Colonic mucosa (tissue), 4 donors: Measurements from ENCODE around the gene USP10. TPM values are rescaled to one million over a fixed set of nuclear protein-coding genes. Genes with fewer than 3 reads are reported as not detected.

Source experiments
- DNase-seq: peaks from one replicate; pipeline ENCODE4 v3.0.0-alpha.2; 2020
- H3K27ac ChIP-seq: fragments of 200-600 bp; one replicate; pipeline ENCODE4 v1.8.0; 2021
- H3K27me3 ChIP-seq: fragments of 200-600 bp; one replicate; pipeline ENCODE4 v1.8.0; 2021
- H3K36me3 ChIP-seq: fragments of 200-600 bp; one replicate; pipeline ENCODE4 v1.8.0; 2021
- H3K4me1 ChIP-seq: fragments of 200-600 bp; one replicate; pipeline ENCODE4 v1.8.0; 2021; ENCODE audit warnings: mild to moderate bottlenecking
- H3K4me3 ChIP-seq: fragments of 200-600 bp; one replicate; pipeline ENCODE4 v1.8.0; 2021
- H3K9ac ChIP-seq, 2 donors: one replicate each; pipeline ENCODE4 v1.7.0; 2013; ENCODE audit warnings: control low read depth in 2 of 2, low read depth in 2 of 2, low read length in 2 of 2
- H3K9me3 ChIP-seq: fragments of 200-600 bp; one replicate; pipeline ENCODE4 v1.8.0; 2021
- intact Hi-C: fragments of 100-400 bp; cut with DNase I; formaldehyde crosslinking; loops from one replicate; pipeline ENCODE4 v1.14.1; 2022
- total RNA-seq, 2 donors: library from RNA; stranded (reverse); fragmentation: NEBNext Ultra II Directional in 1 of 2; extraction: Animal tissue kit (Norgen Biotek cat#: 25700) in 1 of 2; gene quantifications; one replicate each; pipeline ENCODE4 v1.2.1, GENCODE V29; 2021
- TF ChIP-seq, protein P1 (sequence below): fragments of 200-600 bp; IDR thresholded peaks from one replicate; pipeline ENCODE4 v1.8.0; 2022; ENCODE audit warnings: antibody characterized with exemption, mild to moderate bottlenecking
- donor health status: healthy.
- donor health status: DM: no; HTN: no; CAD: no.
- donor health status: DM: no; HTN: no; CAD: no.

USP10 gene
- total RNA-seq, 2 donors from 2014 or later = 70.0 to 88.2 TPM

DNA sequence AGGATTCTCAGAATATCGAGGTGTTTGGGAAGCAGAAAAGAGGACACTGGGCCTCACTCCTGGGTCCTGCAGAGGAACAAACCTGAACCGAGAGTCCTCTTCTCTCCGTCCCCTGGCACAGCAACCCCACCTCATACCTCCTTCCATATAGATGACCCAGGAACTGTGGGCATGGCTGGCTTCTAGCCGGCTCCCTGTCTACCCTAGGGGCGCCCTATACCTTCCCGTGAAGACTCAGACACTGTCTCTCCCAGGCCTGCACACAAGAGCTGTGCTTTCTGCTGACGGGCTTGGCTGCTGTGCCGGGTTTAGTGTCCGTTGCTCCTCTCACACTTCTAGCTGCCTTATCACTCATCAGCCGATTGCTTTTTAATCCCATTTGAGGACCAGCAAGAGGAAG, 73.5 kb downstream of the USP10 start:
- Histone ChIP-seq H3K27ac (no peak overlapping the region), H3K4me1 (no peaks in the 10 kb centered on the region), H3K4me3 (no peak overlapping the region), H3K9ac (no peak overlapping the region), H3K9me3 (no peaks in the 10 kb centered on the region), H3K36me3 (peaks cover 10% of the 10 kb centered on the region), H3K27me3 (no peaks in the 10 kb centered on the region)
- intact Hi-C loops = no loop called here
- TF ChIP-seq, protein P1, sequence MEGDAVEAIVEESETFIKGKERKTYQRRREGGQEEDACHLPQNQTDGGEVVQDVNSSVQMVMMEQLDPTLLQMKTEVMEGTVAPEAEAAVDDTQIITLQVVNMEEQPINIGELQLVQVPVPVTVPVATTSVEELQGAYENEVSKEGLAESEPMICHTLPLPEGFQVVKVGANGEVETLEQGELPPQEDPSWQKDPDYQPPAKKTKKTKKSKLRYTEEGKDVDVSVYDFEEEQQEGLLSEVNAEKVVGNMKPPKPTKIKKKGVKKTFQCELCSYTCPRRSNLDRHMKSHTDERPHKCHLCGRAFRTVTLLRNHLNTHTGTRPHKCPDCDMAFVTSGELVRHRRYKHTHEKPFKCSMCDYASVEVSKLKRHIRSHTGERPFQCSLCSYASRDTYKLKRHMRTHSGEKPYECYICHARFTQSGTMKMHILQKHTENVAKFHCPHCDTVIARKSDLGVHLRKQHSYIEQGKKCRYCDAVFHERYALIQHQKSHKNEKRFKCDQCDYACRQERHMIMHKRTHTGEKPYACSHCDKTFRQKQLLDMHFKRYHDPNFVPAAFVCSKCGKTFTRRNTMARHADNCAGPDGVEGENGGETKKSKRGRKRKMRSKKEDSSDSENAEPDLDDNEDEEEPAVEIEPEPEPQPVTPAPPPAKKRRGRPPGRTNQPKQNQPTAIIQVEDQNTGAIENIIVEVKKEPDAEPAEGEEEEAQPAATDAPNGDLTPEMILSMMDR = no peak
- DNase-seq = no peak

DNA sequence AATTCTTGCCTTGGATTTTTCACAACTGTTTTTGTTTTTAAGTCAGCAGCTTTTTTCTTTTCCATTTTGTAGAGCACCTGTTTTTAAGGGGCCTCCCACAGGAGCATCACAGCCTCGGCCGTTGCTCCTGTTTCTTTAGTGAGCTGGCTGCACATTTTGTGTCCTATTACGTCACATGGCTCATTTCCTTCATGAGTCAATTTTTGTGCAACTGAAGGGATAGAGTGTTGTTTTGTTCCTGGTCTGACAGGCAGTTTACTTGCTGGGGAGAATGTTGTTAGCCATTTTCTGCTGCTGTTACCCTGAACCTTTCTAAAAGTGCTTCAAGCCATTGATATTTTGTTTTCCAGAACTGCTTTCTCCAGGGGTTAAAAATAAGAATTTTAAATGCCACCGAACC, 75.0 kb downstream of the USP10 start:
- intact Hi-C loops = no loop called here
- Histone ChIP-seq H3K27me3 (no peaks in the 10 kb centered on the region), H3K4me3 (no peak overlapping the region), H3K36me3 (peaks cover 13% of the 10 kb centered on the region), H3K9ac (no peak overlapping the region), H3K27ac (no peak overlapping the region), H3K4me1 (no peaks in the 10 kb centered on the region), H3K9me3 (no peaks in the 10 kb centered on the region)
- no peak for DNase-seq
- TF ChIP-seq, protein P1 = no peak

DNA sequence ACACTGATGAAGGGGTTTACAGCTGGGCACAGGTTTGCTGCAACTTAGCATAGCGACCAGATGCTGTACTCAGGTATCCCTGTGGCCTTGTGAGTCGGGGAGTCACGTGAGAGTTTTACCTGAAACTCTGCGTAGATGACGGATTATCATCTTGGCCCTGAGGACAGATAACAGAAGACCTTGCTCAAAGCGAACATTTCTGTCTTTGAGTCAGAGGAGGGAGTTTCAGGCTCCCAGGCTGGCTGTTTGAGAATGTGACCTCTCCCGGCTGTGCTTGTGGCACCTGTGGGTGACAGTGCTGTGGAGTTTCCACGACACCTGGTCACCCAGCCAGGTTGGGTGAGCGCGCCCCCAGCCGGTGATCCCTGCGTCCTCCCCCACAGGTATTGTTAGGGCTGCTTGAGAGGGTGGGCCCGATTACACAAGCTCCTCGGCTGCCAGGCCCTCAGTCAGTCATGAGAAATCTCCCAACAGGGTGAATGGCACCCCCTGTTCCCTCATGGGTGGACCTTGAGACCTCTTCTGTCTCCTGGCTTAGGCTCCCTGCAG, 75.5 kb downstream of the USP10 start:
- no peaks in the 10 kb centered on the region for H3K27me3 ChIP-seq
- H3K4me1 ChIP-seq = no peaks in the 10 kb centered on the region
- intact Hi-C loops = no loop called here
- no peak for DNase-seq
- no peak overlapping the region for H3K4me3 ChIP-seq
- TF ChIP-seq, protein P1 = no peak
- peaks cover 13% of the 10 kb centered on the region for H3K36me3 ChIP-seq
- H3K9me3 ChIP-seq = no peaks in the 10 kb centered on the region
- no peak overlapping the region for H3K27ac ChIP-seq
- H3K9ac ChIP-seq = no peak overlapping the region

DNA sequence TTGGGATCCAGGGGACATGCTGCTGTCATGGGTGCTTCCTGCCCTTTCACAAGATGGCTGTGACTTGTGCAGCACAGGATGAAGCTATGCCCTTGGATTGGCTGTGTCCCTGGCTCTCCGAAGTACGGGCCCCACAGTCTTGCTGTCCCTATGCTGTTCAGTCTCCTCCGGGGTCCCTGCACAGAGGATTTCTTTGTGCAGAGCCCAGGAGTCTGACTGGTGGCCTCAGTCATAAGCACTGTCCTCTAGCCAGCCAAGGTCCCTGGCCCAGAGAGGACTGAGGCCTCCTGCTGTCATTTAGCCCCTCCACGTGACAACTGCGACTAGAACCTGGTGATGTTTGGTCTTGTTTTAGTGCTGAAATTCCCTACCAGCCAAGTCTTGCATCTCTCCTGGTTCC, 77.6 kb downstream of the USP10 start:
- H3K36me3 ChIP-seq = peaks cover 13% of the 10 kb centered on the region
- no peak for DNase-seq
- H3K9ac ChIP-seq = no peak overlapping the region
- H3K27me3 ChIP-seq = no peaks in the 10 kb centered on the region
- no peak overlapping the region for H3K27ac ChIP-seq
- intact Hi-C loops = no loop called here
- TF ChIP-seq, protein P1 = no peak
- no peaks in the 10 kb centered on the region for H3K9me3 ChIP-seq
- no peak overlapping the region for H3K4me3 ChIP-seq
- H3K4me1 ChIP-seq = no peaks in the 10 kb centered on the region

DNA sequence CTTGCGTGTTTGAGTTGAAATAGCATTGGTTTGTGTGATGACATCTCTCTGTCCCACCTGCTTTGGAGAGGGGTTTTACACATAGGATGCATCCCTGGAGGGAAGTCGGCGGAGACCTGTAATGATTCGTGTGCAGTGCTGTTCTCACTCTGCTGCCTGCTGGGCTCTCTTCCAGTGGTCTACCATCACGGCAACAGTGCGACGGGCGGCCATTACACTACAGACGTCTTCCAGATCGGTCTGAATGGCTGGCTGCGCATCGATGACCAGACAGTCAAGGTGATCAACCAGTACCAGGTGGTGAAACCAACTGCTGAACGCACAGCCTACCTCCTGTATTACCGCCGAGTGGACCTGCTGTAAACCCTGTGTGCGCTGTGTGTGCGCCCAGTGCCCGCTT, 78.9 kb downstream of the USP10 start:
- DNase-seq = no peak
- Histone ChIP-seq H3K4me1 (no peaks in the 10 kb centered on the region), H3K27ac (no peak overlapping the region), H3K27me3 (no peaks in the 10 kb centered on the region), H3K4me3 (no peak overlapping the region), H3K9me3 (no peaks in the 10 kb centered on the region), H3K36me3 (peaks cover 13% of the 10 kb centered on the region), H3K9ac (no peak overlapping the region)
- intact Hi-C loops = no loop called here
- TF ChIP-seq, protein P1 = no peak
